ENCODE data around the gene UCMA.

- no peak for TF ChIP-seq POLR2A (IDR thresholded peaks at IDR 0.05)
- TF ChIP-seq, protein P1, sequence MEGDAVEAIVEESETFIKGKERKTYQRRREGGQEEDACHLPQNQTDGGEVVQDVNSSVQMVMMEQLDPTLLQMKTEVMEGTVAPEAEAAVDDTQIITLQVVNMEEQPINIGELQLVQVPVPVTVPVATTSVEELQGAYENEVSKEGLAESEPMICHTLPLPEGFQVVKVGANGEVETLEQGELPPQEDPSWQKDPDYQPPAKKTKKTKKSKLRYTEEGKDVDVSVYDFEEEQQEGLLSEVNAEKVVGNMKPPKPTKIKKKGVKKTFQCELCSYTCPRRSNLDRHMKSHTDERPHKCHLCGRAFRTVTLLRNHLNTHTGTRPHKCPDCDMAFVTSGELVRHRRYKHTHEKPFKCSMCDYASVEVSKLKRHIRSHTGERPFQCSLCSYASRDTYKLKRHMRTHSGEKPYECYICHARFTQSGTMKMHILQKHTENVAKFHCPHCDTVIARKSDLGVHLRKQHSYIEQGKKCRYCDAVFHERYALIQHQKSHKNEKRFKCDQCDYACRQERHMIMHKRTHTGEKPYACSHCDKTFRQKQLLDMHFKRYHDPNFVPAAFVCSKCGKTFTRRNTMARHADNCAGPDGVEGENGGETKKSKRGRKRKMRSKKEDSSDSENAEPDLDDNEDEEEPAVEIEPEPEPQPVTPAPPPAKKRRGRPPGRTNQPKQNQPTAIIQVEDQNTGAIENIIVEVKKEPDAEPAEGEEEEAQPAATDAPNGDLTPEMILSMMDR (IDR thresholded peaks at IDR 0.05) = no peak
These were observed 38.0 kb upstream of the UCMA start for GRCh38 chr10:13272164-13272571.
